B cell (primary cell): Measurements from ENCODE around the gene TMEM132D.

Source experiments
- CTCF ChIP-seq: fragments of 200-600 bp; IDR thresholded peaks from one replicate; pipeline ENCODE4 v1.8.0; 2022; ENCODE audit warnings: antibody characterized with exemption, mild to moderate bottlenecking
- EZH2 ChIP-seq: IDR thresholded peaks from 2 replicates; pipeline ENCODE4 v1.6.1; 2012; ENCODE audit warnings: borderline replicate concordance, low read depth, mild to moderate bottlenecking, moderate library complexity, low read length; ENCODE audit not compliant: insufficient read depth, poor library complexity, severe bottlenecking

GRCh38 chr12:129831294-129831693 is 72.5 kb downstream of the TMEM132D start:
- TF ChIP-seq CTCF (no peak), EZH2 (no peak)
